DMS 273 (cell line): ENCODE data around the gene NXPH2.
"Not testable (repeated sequence)": the region's sequence is repeated elsewhere in the genome, so short reads cannot be mapped to it uniquely, and the experiment has no call there.

Experiments
- DNase-seq: peaks from one replicate; lab custom pipeline; 2025; ENCODE audit not compliant: unreplicated experiment; lab: John Stamatoyannopoulos, UW

The NXPH2 gene

DNA sequence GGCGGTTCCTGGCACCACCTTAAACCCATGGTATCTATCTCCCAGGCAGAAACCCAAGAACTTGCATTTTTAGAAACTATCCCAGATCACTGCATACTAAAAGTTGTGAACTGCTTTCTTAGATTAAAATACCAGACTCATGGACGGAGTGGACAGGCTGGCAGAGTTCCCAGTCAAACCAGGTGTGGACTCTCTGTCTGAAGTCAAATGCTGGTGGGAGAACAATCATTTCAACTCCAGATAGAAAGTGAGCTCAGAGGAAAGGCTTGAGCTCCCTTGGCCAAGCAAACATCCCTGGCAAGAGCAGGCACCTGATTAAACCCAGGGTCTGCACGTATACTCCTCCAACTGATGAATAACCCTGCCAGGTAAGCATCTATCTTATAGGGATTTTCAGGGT, 19.5 kb downstream of the NXPH2 start:
- DNase-seq, result no peak

DNA sequence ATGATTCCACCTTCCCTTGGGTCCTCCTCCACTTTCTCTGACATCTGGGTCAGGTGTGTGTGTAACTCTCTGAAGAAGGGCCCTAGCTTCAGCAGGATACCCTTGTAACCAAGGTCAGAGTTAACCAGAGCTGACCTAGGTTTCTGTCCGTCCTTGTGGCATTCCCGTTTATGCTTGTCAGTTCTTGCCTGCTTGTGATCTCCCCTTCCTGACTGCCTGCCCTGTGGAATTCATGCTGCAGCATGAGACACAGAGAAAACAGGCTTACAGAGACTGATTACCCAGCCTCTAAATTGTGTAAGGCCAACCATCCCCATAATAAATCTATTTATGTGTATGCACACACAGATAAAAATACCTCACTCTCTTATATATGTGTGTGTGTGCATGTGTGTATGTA, 22.8 kb downstream of the NXPH2 start:
- no peak for DNase-seq

- DNase-seq, result peak; percentile 10
Measured at GRCh38 chr2:138752197-138752956, 27.8 kb downstream of the NXPH2 start.

- DNase-seq, result peak; percentile 81
Measured at GRCh38 chr2:138744713-138745112, 35.5 kb downstream of the NXPH2 start.

DNA sequence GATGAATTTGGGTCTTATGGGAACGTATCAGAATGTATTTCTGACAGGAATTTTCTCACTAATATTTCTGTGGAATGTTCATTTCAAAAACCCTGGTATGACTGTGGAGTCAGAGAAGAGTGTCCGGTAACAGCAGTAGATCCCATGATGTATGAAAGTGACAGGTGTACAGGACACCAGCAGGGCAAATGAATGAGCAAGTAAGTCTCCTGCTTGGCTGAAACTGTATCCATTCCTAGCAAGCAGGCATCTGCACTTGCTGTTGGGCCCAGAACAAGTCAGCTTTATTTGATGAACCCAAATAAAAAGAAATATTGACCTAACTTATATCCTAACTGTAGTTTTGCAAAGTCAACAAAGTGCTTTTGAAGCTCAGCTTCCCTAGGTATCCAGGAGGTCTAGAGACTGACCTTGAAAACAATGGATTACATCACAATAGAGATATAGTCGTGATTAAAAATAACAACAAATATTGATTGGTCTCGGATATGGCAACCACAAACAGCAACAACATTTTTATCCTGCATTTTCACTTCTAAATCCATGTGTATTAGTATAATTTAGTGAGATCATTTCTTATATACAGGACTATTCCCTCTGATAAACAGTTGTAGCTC, 37.6 kb downstream of the NXPH2 start:
- DNase-seq, result peak; percentile 21

DNA sequence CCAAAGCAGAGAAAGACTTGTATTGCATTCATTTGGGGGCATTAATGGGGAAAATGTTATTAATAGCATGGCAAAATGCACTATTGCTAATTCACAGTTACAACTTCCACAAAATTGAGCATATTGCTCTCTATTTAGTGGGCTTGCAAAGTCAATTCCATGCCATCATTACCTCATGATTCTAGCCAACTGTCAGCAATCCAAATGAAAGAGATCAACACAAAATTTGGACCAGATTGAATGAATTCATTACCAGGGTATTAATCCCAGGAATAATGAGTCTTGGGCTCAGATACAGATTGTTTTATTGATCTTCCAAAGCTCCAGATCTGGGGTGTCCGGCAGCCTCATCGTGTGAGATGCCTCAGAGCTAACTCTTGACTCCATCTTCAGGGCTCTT, 38.3 kb downstream of the NXPH2 start:
- peak; percentile 18 for DNase-seq

- DNase-seq, result not testable (repeated sequence)
Measured at GRCh38 chr2:138737009-138737554, 43.1 kb downstream of the NXPH2 start.

DNA sequence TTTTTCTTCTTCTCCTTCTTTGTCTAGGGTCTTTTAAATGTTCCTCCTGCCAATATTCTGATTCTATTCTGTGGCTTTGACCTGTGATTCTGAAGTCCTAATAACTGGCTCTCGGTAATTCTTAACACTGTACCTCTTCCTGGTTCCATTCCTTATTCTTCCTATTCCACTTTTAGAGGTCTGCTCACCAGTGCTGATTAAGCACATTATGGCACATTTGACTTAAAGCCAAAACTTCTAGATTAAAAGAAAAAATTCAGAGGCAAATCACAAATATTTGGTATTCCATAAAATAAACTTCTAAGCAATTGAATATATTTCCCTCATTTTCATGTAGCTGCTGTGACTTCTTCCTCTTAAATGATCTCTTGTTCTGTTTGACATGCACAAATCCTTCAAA, 47.5 kb downstream of the NXPH2 start:
- DNase-seq, result no peak

DNA sequence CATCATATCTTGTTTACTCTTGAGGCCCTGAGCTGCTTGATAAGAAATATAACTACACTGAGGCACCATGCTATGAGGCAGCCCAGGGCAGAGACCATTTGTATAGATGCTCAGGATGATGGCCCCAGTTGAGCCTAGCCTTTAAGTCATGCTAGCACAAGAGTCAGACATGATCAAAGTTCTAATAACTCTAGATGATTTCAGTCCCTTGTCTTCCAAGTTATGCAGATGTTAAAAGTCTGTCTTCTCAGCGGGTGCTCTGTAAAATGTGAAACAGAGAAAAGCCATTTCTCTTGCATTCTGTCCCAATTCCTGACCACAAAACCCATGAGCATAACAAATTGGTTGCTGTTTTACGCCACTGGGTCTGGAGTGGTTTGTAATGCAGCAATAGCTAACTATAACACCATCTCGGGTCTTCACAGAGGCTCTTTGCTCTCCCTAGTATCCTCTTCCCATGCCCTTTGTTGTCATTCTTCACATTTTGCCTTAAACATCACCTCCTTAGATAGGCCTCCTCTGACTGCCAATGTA, 49.6 kb downstream of the NXPH2 start:
- DNase-seq, result no peak

DNA sequence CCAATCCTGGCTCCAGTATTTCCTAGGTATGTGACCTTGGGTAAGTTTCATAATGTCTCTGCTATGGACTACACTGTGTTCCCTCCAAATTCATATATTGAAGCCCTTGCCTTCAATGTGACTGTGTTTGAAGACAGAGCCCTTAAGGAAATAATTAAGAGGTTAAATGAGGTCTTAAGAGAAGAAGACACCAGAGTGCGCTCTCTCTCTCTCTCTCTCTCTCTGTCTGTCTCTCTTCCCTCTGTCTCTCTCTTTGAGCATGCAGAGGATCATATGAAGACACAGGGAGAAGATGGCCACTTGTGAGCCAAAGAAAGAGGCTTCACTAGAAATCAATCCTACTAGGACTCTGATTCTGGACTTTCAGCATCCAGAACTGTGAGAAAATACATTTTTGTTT, 52.2 kb downstream of the NXPH2 start:
- DNase-seq, result no peak

DNA sequence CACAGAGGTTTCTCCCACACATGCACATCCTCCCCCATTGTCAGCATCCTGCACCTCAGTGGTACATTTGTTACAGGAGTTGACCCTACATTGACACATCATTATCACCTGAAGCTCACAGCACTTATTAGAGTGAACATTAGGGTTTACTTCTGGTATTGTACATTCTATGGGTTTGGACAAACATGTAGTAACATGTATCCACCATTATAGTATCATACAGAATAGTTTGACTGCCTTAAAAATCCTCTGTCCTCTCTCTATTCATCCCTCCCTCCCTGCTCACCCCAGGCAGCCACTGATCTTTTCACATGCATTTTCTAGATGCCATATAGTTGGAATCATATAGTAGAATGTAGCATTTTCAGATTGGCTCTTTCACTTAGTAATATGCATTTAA, 53.5 kb downstream of the NXPH2 start:
- DNase-seq, result no peak

GRCh38 chr2:138724729-138725459, 55.3 kb downstream of the NXPH2 start:
- no peak for DNase-seq

DNA sequence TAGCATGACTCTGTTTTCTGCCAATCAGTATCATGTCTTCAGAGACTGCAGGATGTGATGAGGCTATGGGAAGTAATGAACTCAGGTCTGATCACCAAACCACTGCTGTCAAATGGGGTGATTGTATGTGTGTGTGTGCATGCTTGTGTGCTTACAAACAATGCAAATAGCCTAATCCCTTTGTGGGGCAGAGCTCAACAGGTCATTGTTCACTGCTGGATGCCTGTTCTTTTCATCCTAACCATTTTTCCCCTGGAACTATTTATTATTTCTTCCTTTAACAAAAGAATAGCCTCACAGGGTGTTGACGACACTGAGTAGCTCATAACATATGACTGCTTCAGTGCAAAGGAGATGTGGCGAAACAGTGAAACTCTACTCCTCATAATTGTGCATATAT, 55.9 kb downstream of the NXPH2 start:
- DNase-seq, result no peak

GRCh38 chr2:138723196-138723987, 56.8 kb downstream of the NXPH2 start:
- no peak for DNase-seq

GRCh38 chr2:138722316-138722715, 57.9 kb downstream of the NXPH2 start:
- no peak for DNase-seq

DNA sequence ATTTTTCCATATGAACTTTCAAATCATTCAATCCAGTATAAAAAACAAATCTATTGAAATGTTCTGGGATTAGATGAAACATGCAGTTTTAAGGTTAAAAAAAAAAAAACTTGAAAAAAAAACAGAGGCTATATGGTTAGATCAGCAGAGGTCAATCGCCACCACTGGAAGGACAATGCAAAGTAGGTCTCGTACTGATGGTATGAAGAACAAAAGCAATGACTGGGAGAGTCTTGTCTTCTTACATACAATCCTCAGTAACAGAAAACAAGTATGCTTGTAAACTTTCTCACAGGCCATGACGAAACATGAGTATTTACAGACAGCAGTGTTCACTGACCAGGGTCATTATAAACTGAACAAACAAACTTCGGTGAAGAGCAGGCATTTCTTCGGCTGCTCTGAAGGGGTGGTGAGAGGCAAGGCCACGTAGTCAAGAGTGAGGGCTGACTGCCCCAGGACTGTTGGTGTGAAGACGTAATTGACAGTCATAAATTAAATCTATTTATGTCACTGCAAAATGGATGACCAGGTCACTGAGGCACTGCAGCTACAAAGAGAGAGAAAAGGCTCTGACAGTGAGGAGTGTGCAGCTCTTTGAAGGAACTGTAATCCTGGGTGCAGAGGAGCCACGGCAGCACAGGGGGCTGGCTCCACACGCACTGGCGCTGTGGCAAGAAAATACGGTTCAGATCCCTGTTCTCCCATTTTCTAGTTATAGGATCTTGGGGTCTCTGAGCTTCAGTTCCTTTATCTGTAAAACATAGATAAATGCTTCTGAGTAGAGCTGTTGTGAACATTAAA, 60.0 kb downstream of the NXPH2 start:
- no peak for DNase-seq

- DNase-seq, result no peak
Measured at GRCh38 chr2:138718405-138718804, 61.8 kb downstream of the NXPH2 start.

DNA sequence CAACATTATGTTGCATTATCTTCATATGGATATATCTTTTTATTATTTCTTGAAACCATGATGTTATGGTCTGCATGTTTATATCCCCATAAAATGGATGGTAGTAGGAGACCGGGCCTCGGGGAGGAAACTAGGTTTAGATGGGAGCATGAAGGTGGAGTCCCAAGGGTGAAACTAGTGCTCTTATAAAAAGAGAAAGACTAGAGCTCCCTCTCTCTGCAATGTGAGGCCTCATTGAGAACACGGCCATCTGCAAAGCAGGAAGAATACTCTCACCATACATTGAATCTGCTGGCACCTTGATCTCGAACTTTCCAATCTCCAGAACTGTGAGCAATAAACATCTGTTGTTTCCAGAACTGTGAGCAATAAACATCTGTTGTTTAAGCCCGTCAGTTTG, 64.0 kb downstream of the NXPH2 start:
- DNase-seq, result peak; percentile 16

DNA sequence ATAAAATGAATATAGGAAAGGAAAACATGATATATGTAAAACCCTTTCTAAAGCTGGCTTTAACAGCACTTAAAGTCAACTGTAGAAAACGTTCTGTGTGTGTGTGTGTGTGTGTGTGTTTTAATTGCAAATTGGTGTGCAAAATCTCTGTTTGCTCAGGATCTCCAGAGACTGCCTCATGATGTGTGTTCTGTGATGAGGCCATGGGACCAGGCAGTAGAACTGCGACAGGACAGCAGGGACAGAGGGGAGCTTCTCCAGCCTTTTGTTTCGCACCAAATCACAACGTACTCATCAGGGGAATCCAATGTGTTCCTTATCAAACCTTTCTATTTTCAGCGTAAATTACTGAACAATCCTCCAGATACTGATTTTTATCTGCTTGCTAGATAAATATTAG, 66.7 kb downstream of the NXPH2 start:
- no peak for DNase-seq

DNA sequence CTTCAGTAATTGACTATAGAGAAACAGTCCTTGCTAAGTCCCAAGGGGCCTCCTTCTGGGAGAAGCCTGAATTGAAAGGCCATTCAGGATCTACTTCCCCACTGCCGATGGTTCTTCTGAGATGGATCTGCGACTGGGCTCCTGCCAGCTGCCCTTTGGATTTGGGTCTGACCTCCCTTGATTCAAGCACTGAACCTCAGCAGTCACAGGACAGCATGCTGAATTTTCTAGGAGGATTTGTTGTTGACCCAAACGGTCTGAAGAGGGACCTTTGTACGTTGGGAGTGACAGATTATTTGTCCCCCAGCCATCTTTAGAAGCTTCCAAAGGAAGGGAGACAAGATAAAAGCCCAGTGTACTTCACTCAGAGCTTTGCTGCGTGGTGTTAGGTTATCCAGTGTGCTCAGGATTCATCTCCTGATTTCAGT, 67.1 kb downstream of the NXPH2 start:
- DNase-seq, result no peak
